Inflammatory macrophage (primary cell): Measurements from ENCODE around the gene KIF12.
"Not testable (repeated sequence)": the region's sequence is repeated elsewhere in the genome, so short reads cannot be mapped to it uniquely, and the experiment has no call there.

ENCODE experiments used
- DNase-seq, 2 donors: peaks; one replicate each; pipeline ENCODE4 v3.0.0-alpha.2; 2020 to 2022

KIF12 gene

DNA sequence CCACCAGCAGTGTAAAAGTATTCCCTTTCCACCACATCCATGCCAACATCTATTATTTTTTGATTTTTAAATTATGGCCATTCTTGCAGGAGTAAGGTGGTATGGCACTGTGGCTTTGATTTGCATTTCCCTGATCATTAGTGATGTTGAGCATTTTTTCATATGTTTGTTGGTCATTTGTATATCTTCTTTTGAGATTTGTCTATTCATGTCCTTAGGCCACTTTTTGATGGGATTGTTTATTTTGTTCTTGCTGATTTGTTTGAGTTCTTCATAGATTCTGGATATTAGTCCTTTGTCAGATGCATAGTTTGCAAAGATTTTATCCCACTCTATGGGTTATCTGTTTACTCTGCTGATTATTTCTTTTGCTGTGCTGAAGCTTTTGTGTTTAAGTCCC is 55.4 kb downstream of the KIF12 start:
- not testable (repeated sequence) for DNase-seq
